Motor neuron (in vitro differentiated cells): ENCODE data around the gene KNDC1. TPM values are rescaled to one million over a fixed set of nuclear protein-coding genes. Genes with fewer than 3 reads are reported as not detected.
"Not testable (repeated sequence)": the region's sequence is repeated elsewhere in the genome, so short reads cannot be mapped to it uniquely, and the experiment has no call there.

Source experiments
- ATAC-seq, 8 experiments: fragments of 200-7000 bp; cut with Tn5 transposase; replicated peaks in 6 of 8; 2 replicates each; pipeline ENCODE4 v1.8.0; 2021; ENCODE audit warnings: mild to moderate bottlenecking in 8 of 8, moderate library complexity in 8 of 8
- H3K27ac ChIP-seq, 2 donors: fragments of 250-450 bp; sonication (Bioruptor Pico); 2 replicates each; pipeline ENCODE4 v1.9.0; 2021; ENCODE audit warnings: antibody characterized with exemption in 2 of 2, mild to moderate bottlenecking in 2 of 2, moderate library complexity in 1 of 2
- H3K4me1 ChIP-seq, 2 donors: fragments of 250-450 bp; sonication (Bioruptor Pico); replicated peaks in 1 of 2; 2 replicates each; pipeline ENCODE4 v1.6.1; 2021; ENCODE audit warnings: antibody characterized with exemption in 2 of 2, mild to moderate bottlenecking in 2 of 2, moderate library complexity in 1 of 2
- H3K4me3 ChIP-seq, 5 donors: fragments of 250-450 bp; sonication (Bioruptor Pico); 2 replicates each; pipeline ENCODE4 v1.9.0; 2021; ENCODE audit warnings: antibody characterized with exemption in 5 of 5, mild to moderate bottlenecking in 5 of 5, moderate library complexity in 4 of 5
- WGBS, 10 experiments: fragments of 450-650 bp; shearing (Covaris generic); methylation state at CpG; one replicate each; pipeline ENCODE4 v1.0.0; 2022; 5-methylcytosine and 5-hydroxymethylcytosine counted together
- in situ Hi-C, 9 experiments: fragments of 400-800 bp; cut with MboI; loops; one replicate each; pipeline ENCODE4 v1.15.0; 2021; ENCODE audit warnings: low sequenced_read_pairs in 9 of 9, low pct_unique_long_range_greater_than_20kb in 2 of 9; ENCODE audit not compliant: unreplicated experiment in 9 of 9
- total RNA-seq, 8 experiments: library from RNA; unstranded; fragments of 300-600 nt; gene quantifications; 2 replicates each; pipeline versions ENCODE4 v1.2.3 to v1.2.4, GENCODE V29; 2022

The KNDC1 gene
- total RNA-seq, 8 experiments from 2014 or later, result 0.15 to 14.6 (median 4.2) TPM

- in situ Hi-C loops, result no loop called here
- no peak for ATAC-seq
Observed at GRCh38 chr10:133216776-133217175, 56.8 kb downstream of the KNDC1 start.

GRCh38 chr10:133217800-133218589 is 58.0 kb downstream of the KNDC1 start:
- no peak for ATAC-seq
- in situ Hi-C loops, result no loop called here
- Histone ChIP-seq H3K4me3 (no peak overlapping the region), H3K27ac (no peak overlapping the region), H3K4me1 (no peaks in the 10 kb centered on the region)
- WGBS, 10 experiments, result 40 to 100% (median 85%) methylated on average over 1 to 11 of the region's 25 CpGs; no CpG with 5 or more reads in 1 of the 10 experiments

More at GRCh38 chr10:133216776-133217175, 56.8 kb downstream of the KNDC1 start:
- Histone ChIP-seq H3K4me1 (no peaks in the 10 kb centered on the region), H3K27ac (no peak overlapping the region), H3K4me3 (no peak overlapping the region)
- 0 to 89% (median 87%) methylated on average over 1 to 15 of the region's 26 CpGs; no CpG with 5 or more reads in 5 of the 10 experiments for WGBS, 10 experiments

GRCh38 chr10:133218891-133219290 is 58.9 kb downstream of the KNDC1 start:
- Histone ChIP-seq H3K27ac (no peak overlapping the region), H3K4me3 (no peak overlapping the region), H3K4me1 (no peaks in the 10 kb centered on the region)
- ATAC-seq, result no peak
- 10 to 100% (median 72%) methylated on average over 1 to 5 of the region's 20 CpGs; no CpG with 5 or more reads in 5 of the 10 experiments for WGBS, 10 experiments
- in situ Hi-C loops, result no loop called here

- 20 to 65% (median 20%) methylated on average over 1 to 4 of the region's 28 CpGs; no CpG with 5 or more reads in 7 of the 10 experiments for WGBS, 10 experiments
- peak in 2 of 8 experiments; percentile 19 to 40 for ATAC-seq
- in situ Hi-C loops, result no loop called here
- Histone ChIP-seq H3K27ac (no peak overlapping the region), H3K4me1 (no peaks in the 10 kb centered on the region), H3K4me3 (no peak overlapping the region)
Observed at GRCh38 chr10:133219782-133220181, 59.8 kb downstream of the KNDC1 start.

GRCh38 chr10:133221331-133221730 is 61.3 kb downstream of the KNDC1 start:
- WGBS, 10 experiments, result 77 to 90% (median 85%) methylated on average over 1 to 9 of the region's 11 CpGs; no CpG with 5 or more reads in 6 of the 10 experiments
- H3K4me1 ChIP-seq, result no peaks in the 10 kb centered on the region
- no peak overlapping the region for H3K4me3 ChIP-seq
- no peak overlapping the region for H3K27ac ChIP-seq
- no peak for ATAC-seq
- in situ Hi-C loops, result no loop called here

GRCh38 chr10:133221756-133222155 is 61.7 kb downstream of the KNDC1 start:
- H3K4me3 ChIP-seq, ATAC-seq, in situ Hi-C loops, H3K27ac ChIP-seq, H3K4me1 ChIP-seq: not testable (repeated sequence)
- 95 to 100% (median 96%) methylated on average over 1 to 4 of the region's 22 CpGs; no CpG with 5 or more reads in 7 of the 10 experiments for WGBS, 10 experiments

- Histone ChIP-seq H3K4me1 (no peaks in the 10 kb centered on the region), H3K4me3 (no peak overlapping the region), H3K27ac (no peak overlapping the region)
- ATAC-seq, result no peak
- WGBS, 10 experiments, result 72 to 90% methylated on average over 4 of the region's 14 CpGs; no CpG with 5 or more reads in 8 of the 10 experiments
- in situ Hi-C loops, result no loop called here
Observed at GRCh38 chr10:133224076-133224475, 64.1 kb downstream of the KNDC1 start.

GRCh38 chr10:133224756-133225372 is 64.8 kb downstream of the KNDC1 start:
- H3K27ac ChIP-seq, result no peak overlapping the region
- no peak for ATAC-seq
- peaks cover 3 to 4% of the 10 kb centered on the region in 2 donors for H3K4me1 ChIP-seq
- H3K4me3 ChIP-seq, result no peak overlapping the region
- 58 to 92% (median 84%) methylated on average over 1 to 15 of the region's 25 CpGs; no CpG with 5 or more reads in 4 of the 10 experiments for WGBS, 10 experiments
- in situ Hi-C loops, result no loop called here

- in situ Hi-C loops, result no loop called here
- no peak for ATAC-seq
- Histone ChIP-seq H3K27ac (no peak overlapping the region), H3K4me1 (peaks cover 8 to 11% of the 10 kb centered on the region in 2 donors), H3K4me3 (no peak overlapping the region)
- 20 to 100% (median 89%) methylated on average over 1 to 9 of the region's 23 CpGs; no CpG with 5 or more reads in 4 of the 10 experiments for WGBS, 10 experiments
Observed at GRCh38 chr10:133225707-133226191, 65.7 kb downstream of the KNDC1 start.

- ATAC-seq, result no peak
- peaks cover 13 to 17% of the 10 kb centered on the region in 2 donors for H3K4me1 ChIP-seq
- no peak overlapping the region for H3K27ac ChIP-seq
- 33 to 90% (median 59%) methylated on average over 2 to 15 of the region's 30 CpGs; no CpG with 5 or more reads in 4 of the 10 experiments for WGBS, 10 experiments
- in situ Hi-C loops, result no loop called here
- no peak overlapping the region for H3K4me3 ChIP-seq
Observed at GRCh38 chr10:133226251-133226808, 66.3 kb downstream of the KNDC1 start.

GRCh38 chr10:133227256-133227655 is 67.2 kb downstream of the KNDC1 start:
- Histone ChIP-seq H3K27ac (no peak overlapping the region), H3K4me1 (peaks cover 18 to 22% of the 10 kb centered on the region in 2 donors), H3K4me3 (no peak overlapping the region)
- 80% methylated on average over 2 to 5 of the region's 21 CpGs; no CpG with 5 or more reads in 8 of the 10 experiments for WGBS, 10 experiments
- no peak for ATAC-seq
- in situ Hi-C loops, result no loop called here

- no peak overlapping the region for H3K27ac ChIP-seq
- H3K4me1 ChIP-seq, result peaks cover 18 to 24% of the 10 kb centered on the region in 2 donors
- 5 to 70% (median 27%) methylated on average over 2 to 9 of the region's 58 CpGs; no CpG with 5 or more reads in 3 of the 10 experiments for WGBS, 10 experiments
- ATAC-seq, result peak in 2 of 8 experiments; percentile 12 to 15
- in situ Hi-C loops, result no loop called here
- H3K4me3 ChIP-seq, result peak overlapping the region in 4 of 5 donors; percentile 25 to 34 (median 34)
Observed at GRCh38 chr10:133229265-133230043, 69.4 kb downstream of the KNDC1 start.
